OCI-LY7 (cell line): ENCODE results near the gene CNNM2.

Experiments
- CTCF ChIP-seq: fragments of 200-600 bp; sonication (generic); conservative IDR thresholded peaks from 2 replicates; pipeline ENCODE4 v1.5.1; 2014; ENCODE audit warnings: mild to moderate bottlenecking, antibody characterized with exemption, low read length, moderate library complexity, mixed read lengths
- EZH2phosphoT487 ChIP-seq: fragments of 200-600 bp; sonication (generic); IDR thresholded peaks from 2 replicates; pipeline ENCODE4 v1.6.1; 2018; ENCODE audit warnings: low read depth, borderline replicate concordance, mild to moderate bottlenecking, mixed run types, antibody characterized with exemption, low read length, moderate library complexity, mixed read lengths

- TF ChIP-seq CTCF, result no peak
- TF ChIP-seq EZH2phosphoT487, result no peak
Observed at GRCh38 chr10:102965311-102965851, 47.3 kb downstream of the CNNM2 start.
